T follicular helper cell (primary cell): ENCODE results near the gene SLC39A7.
"Not testable (repeated sequence)": the region's sequence is repeated elsewhere in the genome, so short reads cannot be mapped to it uniquely, and the experiment has no call there.

Experiments
- DNase-seq: peaks from one replicate; pipeline ENCODE4 v3.0.0-alpha.2; 2020; ENCODE audit warnings: low read depth

The SLC39A7 gene

DNA sequence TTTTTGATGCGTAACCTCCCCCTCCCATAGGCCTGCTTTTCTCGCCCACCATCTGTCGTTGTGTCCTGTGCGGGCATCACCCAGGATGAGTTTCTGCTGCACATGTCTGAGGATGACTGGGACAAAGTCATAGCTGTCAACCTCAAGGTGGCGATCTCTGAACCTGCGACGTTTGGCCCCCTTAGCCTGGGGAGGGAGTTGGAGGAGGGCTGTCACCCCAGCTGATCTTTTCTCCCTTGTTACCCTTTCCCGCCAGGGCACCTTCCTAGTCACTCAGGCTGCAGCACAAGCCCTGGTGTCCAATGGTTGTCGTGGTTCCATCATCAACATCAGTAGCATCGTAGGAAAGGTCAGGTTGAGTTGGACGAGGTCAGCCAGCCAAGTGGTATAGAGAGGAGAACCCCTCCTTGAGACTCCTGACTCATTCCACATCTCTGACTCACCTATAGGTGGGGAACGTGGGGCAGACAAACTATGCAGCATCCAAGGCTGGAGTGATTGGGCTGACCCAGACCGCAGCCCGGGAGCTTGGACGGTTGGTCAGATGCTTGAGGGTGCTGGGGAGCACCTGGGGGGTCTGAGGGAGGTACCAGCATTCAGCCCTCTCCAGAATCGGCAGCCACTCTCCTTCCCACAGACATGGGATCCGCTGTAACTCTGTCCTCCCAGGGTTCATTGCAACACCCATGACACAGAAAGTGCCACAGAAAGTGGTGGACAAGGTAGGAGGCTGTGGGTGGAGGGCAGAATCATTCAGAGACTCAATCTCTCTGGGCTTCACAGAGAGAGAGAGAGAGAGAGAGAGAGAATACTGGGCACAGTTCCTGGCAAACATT, 4.7 kb downstream of the SLC39A7 start:
- DNase-seq, result no peak

DNA sequence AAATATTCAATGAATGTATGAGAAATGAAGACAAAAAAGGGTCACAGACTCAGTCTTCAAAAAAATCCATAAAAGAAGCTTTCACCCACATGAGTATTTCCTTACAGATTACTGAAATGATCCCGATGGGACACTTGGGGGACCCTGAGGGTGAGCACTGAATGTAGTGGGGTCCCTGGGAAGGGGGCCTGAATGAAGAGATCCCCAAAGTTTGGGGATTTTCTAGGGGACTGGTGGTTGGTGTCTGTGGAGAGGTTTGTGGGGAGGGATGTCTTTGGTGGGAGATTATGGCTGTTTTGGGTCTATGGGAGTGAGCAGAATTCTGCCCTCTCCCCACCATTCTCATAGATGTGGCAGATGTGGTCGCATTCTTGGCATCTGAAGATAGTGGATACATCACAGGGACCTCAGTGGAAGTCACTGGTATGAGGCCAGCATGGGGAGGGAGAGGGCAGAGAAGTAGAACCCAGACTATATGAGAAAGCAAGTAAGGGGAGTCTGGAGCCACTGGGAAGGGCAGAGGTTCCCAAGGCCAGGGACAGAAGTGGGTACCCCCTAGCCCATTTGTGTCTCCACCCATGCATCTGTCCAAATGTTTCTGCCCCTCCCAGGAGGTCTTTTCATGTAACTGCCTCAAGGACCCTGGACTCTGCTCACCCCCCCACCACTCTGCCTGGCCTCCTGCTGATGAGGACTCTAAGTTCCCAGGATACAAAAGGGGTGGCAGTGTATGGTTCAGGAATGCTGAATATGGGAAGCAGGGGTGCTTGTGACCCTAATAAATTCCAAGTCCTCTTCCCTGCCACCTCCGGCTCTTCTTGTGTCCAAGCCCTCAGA, 5.6 kb downstream of the SLC39A7 start:
- no peak for DNase-seq

DNA sequence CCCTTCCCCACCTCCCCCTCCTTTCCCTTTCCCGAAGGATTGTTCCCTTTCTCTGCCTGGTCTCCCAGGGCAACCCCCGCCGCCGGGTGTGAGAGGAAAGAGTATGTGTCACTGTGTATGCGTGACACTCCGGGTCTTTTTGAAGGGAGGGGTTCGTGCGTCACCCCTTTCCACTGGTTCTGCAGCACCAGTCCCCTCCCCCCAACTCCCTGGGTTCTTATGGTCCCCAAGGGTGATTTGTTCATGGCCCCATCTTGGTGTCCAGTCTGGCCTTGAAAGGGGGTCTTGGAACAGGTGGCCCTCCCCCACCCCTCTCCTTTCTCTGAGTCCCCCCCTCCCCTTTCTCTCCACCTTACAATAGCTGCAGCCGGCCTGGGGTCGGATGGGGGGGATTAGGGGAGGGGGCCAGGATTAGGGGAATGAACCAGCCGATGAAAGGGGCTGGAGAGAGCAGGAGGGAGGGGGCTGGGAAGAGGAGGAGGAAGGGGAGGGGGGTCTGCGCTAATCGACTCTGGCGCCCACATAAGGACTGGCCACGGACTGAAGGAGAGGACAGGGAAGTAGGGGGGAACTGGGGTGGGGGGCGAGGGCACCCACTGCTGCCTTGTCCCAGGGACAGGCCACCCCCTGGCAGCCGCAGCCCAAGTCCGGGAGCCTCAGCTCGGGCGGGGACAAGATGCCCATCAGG, 6.3 kb downstream of the SLC39A7 start:
- no peak for DNase-seq

DNA sequence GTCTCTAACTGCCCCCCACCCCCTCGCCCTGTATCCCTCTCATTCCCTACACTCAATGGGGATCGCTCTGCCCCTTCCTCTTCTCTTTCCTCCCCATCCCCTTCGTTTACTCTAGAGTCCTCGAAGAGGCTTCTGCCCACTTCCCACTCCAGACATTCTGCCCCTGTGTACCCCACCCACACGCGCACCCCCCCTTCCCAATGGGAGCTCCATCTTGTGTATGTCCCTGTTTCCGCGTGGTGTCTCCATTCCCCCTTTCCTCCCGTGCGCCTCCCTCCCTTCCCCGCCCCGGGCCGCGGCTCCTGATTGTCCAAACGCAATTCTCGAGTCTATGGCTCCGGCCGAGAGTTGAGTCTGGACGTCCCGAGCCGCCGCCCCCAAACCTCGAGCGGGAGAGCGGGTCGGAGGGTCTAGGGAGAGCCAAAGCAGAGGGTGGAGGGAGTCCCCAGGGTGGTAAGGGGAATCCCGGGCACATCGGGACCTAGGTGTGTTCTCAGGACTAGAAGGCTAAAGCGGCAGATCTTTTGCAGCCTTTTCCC, 7.0 kb downstream of the SLC39A7 start:
- no peak for DNase-seq

DNA sequence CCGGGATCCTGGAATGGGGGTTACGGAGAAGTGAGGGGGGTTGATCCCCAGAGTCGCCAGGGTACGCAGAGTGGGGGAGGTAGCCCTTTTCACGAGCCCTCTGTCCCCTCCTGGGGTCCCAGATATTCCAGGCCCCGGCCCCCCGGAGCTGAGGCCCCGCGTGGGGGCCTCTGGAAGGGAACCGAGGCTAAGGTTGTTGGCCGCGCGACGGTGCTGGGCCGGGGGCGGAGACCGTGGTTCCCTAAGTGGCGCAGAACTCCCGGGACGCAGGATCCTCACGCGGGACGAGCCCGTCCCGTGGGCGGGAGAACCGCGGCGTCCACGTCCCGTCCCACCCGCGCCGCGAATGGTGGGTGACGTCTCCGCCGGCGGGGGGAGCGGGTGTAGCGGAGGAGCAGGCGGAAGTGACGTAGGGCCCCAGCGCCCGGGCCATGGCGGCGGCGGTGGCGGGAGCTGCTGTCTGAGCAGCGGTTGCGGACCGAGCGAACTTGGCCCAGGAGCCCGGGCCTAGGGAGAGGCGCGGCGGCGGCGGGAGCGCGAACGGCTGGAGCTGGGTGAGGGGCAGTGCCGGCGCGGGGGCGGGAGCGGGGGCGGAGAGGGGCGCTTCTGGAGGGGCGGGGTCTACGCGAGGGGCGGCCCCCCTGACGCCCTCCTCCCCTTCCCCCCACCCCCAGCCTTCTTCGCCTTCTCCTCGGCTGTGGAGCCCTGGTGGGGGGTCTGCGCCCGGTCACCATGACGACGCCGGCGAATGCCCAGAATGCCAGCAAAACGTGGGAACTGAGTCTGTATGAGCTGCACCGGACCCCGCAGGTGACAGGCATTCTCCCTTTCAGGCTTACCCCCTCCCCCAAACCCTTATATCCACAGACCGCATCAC, 7.7 kb downstream of the SLC39A7 start, which contains the start of gene RING1:
RING1 (plus strand) TSS at position 410 of the 877 bp plus-strand sequence; CDS start at position 733, 323 bp downstream.
- DNase-seq, result peak; percentile 82

DNA sequence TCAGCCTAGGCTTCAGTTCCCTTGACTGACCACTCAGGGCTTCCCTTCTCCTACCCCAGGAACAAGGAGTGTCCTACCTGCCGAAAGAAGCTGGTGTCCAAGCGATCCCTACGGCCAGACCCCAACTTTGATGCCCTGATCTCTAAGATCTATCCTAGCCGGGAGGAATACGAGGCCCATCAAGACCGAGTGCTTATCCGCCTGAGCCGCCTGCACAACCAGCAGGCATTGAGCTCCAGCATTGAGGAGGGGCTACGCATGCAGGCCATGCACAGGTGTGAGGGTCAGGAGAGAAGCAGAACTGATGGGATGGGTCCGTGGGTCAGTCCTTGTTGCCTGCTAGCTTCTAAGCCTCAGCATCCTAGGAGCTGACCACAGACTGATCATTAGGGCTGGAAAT, 9.2 kb downstream of the SLC39A7 start:
- DNase-seq, result no peak

DNA sequence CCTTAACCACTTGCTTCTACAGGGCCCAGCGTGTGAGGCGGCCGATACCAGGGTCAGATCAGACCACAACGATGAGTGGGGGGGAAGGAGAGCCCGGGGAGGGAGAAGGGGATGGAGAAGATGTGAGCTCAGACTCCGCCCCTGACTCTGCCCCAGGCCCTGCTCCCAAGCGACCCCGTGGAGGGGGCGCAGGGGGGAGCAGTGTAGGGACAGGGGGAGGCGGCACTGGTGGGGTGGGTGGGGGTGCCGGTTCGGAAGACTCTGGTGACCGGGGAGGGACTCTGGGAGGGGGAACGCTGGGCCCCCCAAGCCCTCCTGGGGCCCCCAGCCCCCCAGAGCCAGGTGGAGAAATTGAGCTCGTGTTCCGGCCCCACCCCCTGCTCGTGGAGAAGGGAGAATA, 10.5 kb downstream of the SLC39A7 start:
- DNase-seq, result no peak

DNA sequence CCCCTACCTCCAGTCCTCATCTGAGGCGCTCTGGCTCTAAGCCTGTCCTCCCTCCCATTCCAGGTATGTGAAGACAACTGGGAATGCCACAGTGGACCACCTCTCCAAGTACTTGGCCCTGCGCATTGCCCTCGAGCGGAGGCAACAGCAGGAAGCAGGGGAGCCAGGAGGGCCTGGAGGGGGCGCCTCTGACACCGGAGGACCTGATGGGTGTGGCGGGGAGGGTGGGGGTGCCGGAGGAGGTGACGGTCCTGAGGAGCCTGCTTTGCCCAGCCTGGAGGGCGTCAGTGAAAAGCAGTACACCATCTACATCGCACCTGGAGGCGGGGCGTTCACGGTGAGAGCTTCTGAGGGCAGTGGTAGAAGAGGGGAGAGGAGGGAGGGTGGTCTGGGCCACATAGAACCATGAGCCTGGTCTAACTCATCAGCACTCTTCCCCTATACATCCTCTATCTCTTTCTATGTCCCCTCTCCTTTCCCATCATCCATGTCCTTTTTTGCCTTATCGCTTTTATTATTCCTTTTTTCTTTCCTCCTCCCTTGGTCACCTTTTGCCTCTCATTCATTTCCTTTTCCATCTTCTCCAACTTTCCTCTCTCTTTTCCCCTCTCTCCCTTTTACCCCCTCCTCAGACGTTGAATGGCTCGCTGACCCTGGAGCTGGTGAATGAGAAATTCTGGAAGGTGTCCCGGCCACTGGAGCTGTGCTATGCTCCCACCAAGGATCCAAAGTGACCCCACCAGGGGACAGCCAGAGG, 11.2 kb downstream of the SLC39A7 start:
- no peak for DNase-seq

DNA sequence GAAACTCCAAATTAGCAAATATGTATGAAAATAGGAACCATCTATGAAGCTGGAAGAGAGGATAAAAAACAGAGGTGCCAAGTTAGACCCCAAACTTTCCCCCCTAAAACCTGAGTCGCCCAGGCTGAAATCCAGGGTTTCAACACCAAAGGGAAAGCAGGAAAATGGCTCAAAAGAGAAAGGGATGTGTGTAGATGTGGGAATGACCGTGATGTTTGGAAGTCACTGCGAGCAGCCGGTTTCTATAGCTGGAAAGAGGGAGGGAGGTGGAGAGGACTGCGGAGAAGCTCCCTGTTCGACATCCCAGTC, 12.1 kb downstream of the SLC39A7 start:
- no peak for DNase-seq

DNA sequence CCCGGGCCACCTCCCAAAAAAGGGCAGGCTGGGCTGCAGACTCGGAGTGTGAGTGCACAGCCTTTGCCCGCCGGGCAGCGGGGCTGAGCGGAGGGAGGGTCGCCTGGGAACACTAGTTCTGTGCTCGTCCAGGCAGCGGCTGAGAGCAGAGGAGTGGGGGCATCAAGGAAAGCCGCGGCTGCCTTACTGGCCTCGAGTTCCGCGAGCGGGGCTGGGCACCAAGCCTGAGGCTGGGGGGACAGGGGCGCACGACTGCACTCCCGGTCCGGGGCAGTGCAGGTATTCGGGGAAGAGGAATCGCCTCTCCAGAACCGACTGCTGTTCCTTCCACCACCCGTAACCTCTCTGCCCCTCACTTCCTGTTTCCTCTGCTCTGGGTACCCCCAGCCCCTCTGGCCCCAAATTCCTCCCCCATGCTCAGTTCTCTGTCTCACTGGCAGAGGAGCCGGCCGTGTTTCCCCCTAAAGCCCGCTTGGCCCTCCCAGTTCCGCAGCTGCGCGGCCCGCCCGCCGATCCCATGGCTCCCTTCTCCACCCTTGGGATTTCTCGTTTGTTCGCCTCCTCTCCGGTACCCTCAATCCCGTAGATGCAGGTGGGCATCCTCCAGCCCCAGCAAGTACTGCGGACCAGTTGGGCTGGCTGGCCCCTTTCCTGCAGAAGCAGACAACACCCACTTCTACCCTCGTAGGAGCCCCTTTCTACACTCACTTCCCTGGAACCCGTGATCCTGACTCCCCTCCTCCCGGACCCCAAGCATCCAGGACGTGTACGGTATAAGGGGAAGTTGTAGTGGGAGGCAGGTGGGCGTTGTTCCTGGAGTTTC, 12.7 kb downstream of the SLC39A7 start:
- no peak for DNase-seq

DNA sequence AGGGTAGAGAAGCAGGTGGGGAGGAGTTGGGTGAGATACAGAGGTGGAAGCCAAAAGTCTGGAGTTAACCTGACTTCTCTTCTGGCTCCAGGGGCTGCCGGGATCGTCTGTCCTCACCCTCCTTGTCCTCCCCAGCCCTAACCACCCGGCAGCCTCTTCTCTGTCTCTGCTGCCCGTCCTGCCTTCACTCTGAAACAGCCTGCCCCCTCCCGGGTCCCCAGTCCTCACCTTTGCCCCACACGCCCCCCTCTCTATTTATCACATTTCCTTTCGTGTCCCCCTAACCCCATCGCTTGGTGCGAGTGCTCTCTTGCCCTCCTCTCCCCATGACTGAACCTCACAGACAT, 13.3 kb downstream of the SLC39A7 start:
- no peak for DNase-seq

DNA sequence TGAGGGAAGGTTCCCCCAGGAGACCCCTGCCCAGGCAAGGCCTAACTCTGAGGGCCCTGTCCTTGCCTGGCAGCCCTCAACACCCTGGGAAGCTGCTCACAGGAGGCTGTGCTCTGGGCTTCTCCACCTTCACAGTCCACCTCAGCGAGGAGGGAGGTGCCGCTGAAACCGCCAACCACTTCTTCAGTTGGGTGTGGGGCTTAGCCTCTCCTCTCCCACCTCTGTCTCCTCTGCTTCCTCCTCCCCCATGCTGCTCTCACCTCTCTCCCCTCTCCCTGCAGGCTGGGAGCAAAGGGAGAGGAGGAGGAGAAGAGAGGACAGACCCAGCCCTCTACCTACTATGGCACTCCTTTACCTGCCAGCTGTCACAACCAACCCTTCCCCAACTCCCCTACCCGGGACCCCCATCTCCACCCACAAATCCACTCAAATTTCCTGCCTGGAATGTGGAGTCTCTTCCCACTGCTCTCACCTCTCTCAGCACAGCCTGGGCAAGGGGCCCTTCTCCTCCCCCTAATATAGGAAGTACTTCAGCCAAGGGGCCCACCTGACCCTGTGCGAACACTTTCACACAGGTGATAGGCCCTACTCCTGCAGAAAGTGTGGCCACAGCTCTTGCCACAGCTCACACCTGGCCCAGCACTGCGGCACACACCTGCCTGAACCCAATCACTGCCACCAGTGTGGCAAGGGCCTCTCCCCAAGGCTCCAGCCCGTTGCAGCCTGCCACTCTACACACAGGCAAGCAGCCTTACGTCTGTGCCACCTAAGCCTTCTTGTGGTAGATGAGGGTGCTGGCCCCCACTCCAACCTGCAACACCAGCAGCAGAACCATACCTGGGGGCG, 14.8 kb downstream of the SLC39A7 start:
- no peak for DNase-seq

DNA sequence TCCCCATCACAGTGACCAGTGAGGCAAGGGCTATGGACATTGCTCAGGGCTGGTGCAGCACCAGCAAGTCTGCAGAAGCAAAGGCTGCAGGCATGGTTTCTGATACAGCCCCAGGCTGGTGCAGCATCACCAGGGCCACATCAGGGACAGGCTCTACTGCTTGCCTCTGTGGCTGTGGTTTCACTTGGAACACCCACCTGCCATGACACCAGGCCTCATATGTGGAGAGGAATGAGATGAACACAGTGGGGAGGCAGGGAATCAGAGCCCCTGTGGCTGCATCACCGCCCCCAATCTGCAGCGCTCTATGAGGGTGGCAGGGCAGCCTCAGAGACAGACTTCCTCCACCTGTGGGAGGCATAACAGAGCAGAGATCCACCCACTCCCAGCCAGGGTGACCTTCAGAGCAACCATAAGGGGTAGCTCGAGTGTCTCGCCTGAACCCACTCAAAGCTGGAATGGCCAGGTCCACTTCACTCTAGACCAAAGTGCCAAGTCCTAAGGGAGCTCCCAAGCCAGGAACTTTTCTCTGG, 15.5 kb downstream of the SLC39A7 start:
- no peak for DNase-seq

DNA sequence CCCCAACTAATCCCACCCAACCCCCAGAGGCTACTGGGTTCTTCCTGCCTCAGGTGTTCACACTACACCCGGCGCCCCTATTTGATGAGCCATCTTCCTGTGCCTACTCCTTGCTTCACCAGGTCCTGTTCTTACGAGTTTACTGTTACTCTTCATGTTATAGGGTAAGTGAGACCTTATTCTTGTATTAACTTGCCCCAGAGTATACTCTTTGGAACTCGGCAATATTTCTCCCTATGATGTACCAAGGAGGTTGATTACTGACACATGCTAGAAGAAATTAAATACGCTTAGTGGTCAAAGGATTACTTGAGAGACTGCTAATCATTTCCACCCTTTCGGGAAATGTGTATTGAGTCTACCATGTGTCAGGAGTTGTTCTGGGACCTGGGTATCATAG, 16.6 kb downstream of the SLC39A7 start:
- no peak for DNase-seq

DNA sequence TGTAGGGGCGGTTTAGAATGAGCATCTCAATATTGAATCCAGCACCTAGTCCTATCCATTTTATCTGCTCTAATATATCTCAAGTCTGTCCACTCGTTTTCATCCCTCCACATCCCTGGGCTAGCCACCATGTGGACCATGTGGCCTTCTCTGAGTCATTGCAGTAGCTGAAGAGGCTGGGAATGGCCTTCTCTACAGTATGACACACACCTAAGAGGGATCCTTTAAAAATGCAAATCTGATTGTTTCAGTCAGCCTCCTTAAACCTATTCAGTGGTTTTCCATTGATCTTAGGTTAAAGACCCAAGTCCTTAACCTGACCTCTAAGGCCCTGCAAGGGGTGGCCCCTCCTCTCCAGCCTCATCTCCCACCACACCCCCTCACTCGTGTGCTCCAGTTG, 17.0 kb downstream of the SLC39A7 start:
- DNase-seq, result no peak

DNA sequence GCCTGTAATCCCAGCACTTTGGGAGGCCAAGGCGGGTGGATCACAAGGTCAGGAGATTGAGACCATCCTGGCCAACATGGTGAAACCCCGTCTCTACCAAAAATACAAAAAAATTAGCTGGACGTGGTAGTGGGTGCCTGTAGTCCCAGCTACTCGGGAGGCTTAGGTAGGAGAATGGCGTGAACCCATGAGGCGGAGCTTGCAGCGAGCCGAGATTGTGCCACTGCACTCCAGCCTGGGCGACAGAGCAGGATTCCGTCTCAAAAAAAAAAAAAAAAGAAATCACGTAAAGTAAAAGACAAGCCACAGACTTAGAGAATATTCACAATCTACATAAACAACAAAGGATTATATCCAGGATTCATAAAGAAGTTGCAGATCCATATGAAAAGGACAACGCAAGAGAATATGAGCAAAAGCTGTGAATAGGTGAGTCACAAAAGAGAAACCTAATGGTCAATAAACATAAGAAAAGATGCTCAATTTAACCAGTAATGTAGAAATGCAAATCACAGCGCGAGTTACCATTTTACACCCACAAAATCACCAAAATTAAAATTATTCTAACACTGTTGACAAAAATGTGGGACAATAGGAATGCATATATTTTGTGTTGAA, 25.9 kb downstream of the SLC39A7 start:
- not testable (repeated sequence) for DNase-seq

DNA sequence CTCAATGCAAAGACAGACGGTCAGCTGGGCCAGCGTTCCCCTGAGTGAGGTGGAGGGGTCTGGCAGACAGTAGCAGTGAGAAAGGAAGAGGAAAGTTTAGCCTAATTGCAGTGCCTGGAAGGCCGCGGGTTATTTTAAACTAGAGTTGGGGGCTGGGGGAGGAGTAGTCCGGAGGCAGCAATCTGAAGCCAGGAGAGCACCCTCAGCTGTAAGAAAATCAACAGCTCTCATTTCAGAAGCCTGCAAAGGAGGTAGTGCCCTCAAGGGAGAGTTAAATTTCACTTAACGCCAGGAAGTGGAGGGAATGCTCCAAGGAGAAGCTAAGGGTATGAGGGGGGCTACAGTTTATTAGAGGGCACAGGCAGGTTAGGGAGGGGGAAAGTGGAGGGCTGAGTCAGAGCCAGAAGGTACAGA, 34.6 kb downstream of the SLC39A7 start:
- DNase-seq, result no peak

DNA sequence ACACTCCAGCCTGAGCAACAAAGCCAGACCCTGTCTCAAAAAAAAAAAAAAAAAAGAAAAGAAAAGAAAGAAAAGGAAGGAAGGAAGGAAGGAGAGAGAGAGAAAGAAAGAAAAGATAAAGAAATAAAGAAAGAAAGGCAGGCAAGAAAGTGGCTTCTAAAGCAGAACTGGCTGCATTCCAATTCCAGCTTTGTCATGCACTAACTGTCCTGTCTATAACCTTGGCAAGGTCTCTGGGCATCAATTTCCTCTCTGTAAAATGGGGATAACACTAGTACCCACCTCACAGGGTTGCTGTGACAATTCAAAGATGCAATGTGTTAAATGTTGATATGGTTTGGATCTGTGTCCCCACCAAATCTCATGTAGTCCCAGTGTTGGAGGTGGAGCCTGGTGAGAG, 35.7 kb downstream of the SLC39A7 start:
- no peak for DNase-seq
